ENCODE measurements around the gene C16orf78.

Gene C16orf78

GRCh38 chr16:49409121-49409520, 35.5 kb downstream of the C16orf78 start:
- no peak for ATAC-seq

GRCh38 chr16:49410226-49410625, 36.6 kb downstream of the C16orf78 start:
- TF ChIP-seq ZC3H10 (CRISPR knock-in tag; IDR thresholded peaks at IDR 0.05), result no peak
- TF ChIP-seq ISL1 (CRISPR knock-in tag; IDR thresholded peaks at IDR 0.05), result no peak
- no peak for TF ChIP-seq POU6F1 (CRISPR knock-in tag; IDR thresholded peaks at IDR 0.05; ENCODE audit: borderline replicate concordance, low read depth)
- no peak for TF ChIP-seq TSHZ2 (CRISPR knock-in tag; IDR thresholded peaks at IDR 0.05)
- no peak for TF ChIP-seq PATZ1 (CRISPR knock-in tag; IDR thresholded peaks at IDR 0.05; ENCODE audit: borderline replicate concordance)
- TF ChIP-seq ESRRG (CRISPR knock-in tag; IDR thresholded peaks at IDR 0.05), result no peak
- no peak for TF ChIP-seq CSRNP3 (CRISPR knock-in tag; IDR thresholded peaks at IDR 0.05)
- no peak for TF ChIP-seq RARB (CRISPR knock-in tag; IDR thresholded peaks at IDR 0.05)
- no peak for TF ChIP-seq GLIS3 (CRISPR knock-in tag; IDR thresholded peaks at IDR 0.05)
- TF ChIP-seq OSR1 (CRISPR knock-in tag; IDR thresholded peaks at IDR 0.05), result no peak
- no peak for ATAC-seq

More at GRCh38 chr16:49409121-49409520, 35.5 kb downstream of the C16orf78 start:
- no peak for TF ChIP-seq ZNF565 (CRISPR knock-in tag; conservative IDR thresholded peaks at IDR 0.05; ENCODE audit: low read depth)
- no peak for TF ChIP-seq ESRRG (CRISPR knock-in tag; IDR thresholded peaks at IDR 0.05)
- TF ChIP-seq ZNF70 (CRISPR knock-in tag; IDR thresholded peaks at IDR 0.05), result no peak
- TF ChIP-seq ZNF8 (CRISPR knock-in tag; IDR thresholded peaks at IDR 0.05), result no peak
- TF ChIP-seq CSDC2 (CRISPR knock-in tag; IDR thresholded peaks at IDR 0.05), result no peak
- TF ChIP-seq ISL1 (CRISPR knock-in tag; IDR thresholded peaks at IDR 0.05), result no peak
- no peak for TF ChIP-seq ZFP3 (CRISPR knock-in tag; IDR thresholded peaks at IDR 0.05)
- TF ChIP-seq POU6F1 (CRISPR knock-in tag; IDR thresholded peaks at IDR 0.05; ENCODE audit: borderline replicate concordance, low read depth), result no peak
- TF ChIP-seq CREB5 (CRISPR knock-in tag; IDR thresholded peaks at IDR 0.05; ENCODE audit: low read depth), result no peak
- no peak for TF ChIP-seq ARNTL (CRISPR knock-in tag; IDR thresholded peaks at IDR 0.05; ENCODE audit: borderline replicate concordance, low read depth)
- no peak for TF ChIP-seq PATZ1 (CRISPR knock-in tag; IDR thresholded peaks at IDR 0.05; ENCODE audit: borderline replicate concordance)
- TF ChIP-seq RARB (CRISPR knock-in tag; IDR thresholded peaks at IDR 0.05), result no peak
